Aorta (tissue), 5 donors: Measurements from ENCODE around the gene MAP3K5. TPM values are rescaled to one million over a fixed set of nuclear protein-coding genes. Genes with fewer than 3 reads are reported as not detected.

Experiments
- ATAC-seq: fragments of 200-7000 bp; cut with Tn5 transposase; one replicate; pipeline ENCODE4 v1.9.1; 2022; ENCODE audit warnings: moderate library complexity; ENCODE audit not compliant: low FRiP score
- DNase-seq, 2 donors: peaks; one replicate each; pipeline ENCODE4 v3.0.0-alpha.2; 2020
- H3K27ac ChIP-seq, 2 donors: one replicate each; pipeline ENCODE4 v1.5.1; 2013; ENCODE audit warnings: low read length in 2 of 2, mild to moderate bottlenecking in 2 of 2, moderate library complexity in 2 of 2, control low read depth in 1 of 2, inconsistent platforms in 1 of 2, low read depth in 1 of 2
- H3K27me3 ChIP-seq, 2 donors: one replicate each; pipeline ENCODE4 v1.6.1; 2013; ENCODE audit warnings: control low read depth in 1 of 2, low read length in 1 of 2, mild to moderate bottlenecking in 1 of 2, moderate library complexity in 1 of 2; ENCODE audit not compliant: insufficient read depth in 2 of 2, control insufficient read depth in 1 of 2
- H3K36me3 ChIP-seq, 2 donors: one replicate each; pipeline ENCODE4 v1.6.1; 2013; ENCODE audit warnings: control low read depth in 1 of 2, low read length in 1 of 2, mild to moderate bottlenecking in 1 of 2; ENCODE audit not compliant: insufficient read depth in 2 of 2, control insufficient read depth in 1 of 2
- H3K4me1 ChIP-seq, 2 donors: one replicate each; pipeline ENCODE4 v1.6.1; 2013; ENCODE audit warnings: low read length in 2 of 2, control low read depth in 1 of 2, mild to moderate bottlenecking in 1 of 2, moderate library complexity in 1 of 2; ENCODE audit not compliant: insufficient read depth in 2 of 2, control insufficient read depth in 1 of 2
- H3K4me3 ChIP-seq, 2 donors: one replicate each; pipeline ENCODE4 v1.5.1; 2013; ENCODE audit warnings: low read length in 2 of 2, control low read depth in 1 of 2, mild to moderate bottlenecking in 1 of 2
- H3K9me3 ChIP-seq: one replicate; pipeline ENCODE4 v1.6.1; 2013; ENCODE audit warnings: mild to moderate bottlenecking, low read length; ENCODE audit not compliant: control insufficient read depth
- WGBS, 2 donors: extraction: QIAGEN DNeasy Blood & Tissue Kit; methylation state at CpG; one replicate each; pipeline ENCODE4 v1.1.7; 2013; 5-methylcytosine and 5-hydroxymethylcytosine counted together
- intact Hi-C, 2 donors: fragments of 100-400 bp; cut with DNase I; formaldehyde crosslinking; loops; one replicate each; pipeline versions ENCODE4 v1.14.2 to v1.15.0; 2022
- polyA plus RNA-seq, 2 donors: library from polyadenylated mRNA; stranded (reverse); fragments of 200-250 nt; gene quantifications; one replicate each; pipeline ENCODE4 v1.2.3, GENCODE V29; 2013
- total RNA-seq, 2 donors: library from RNA; stranded (reverse); fragmentation: NEBNext Ultra II Directional; extraction: Animal tissue kit (Norgen Biotek cat#: 25700); gene quantifications; one replicate each; pipeline ENCODE4 v1.2.1, GENCODE V29; 2021
- donor health status: healthy with polysubstance abuse.
- donor health status: Bipolar disorder and iron deficiency.
- donor health status: DM: no; HTN: no; CAD: no.
- donor health status: DM: no; HTN: no; CAD: no.
- donor health status: DM: yes; HTN: yes; CAD: no.

The MAP3K5 gene
- total and polyA plus RNA-seq, 4 donors, result 16.2 to 48.4 (median 35.7) TPM

- intact Hi-C loops, result loop anchor here in 1 of 2 donors (5.0 kb wide), 1 partner anchor 32 kb away; no protein-coding TSS in a partner anchor
- H3K4me1 ChIP-seq, result peaks cover 2 to 18% of the 10 kb centered on the region in 2 donors
- no peaks in the 10 kb centered on the region for H3K9me3 ChIP-seq
- no peak for DNase-seq
- no peak overlapping the region for H3K4me3 ChIP-seq
- no peaks in the 10 kb centered on the region for H3K36me3 ChIP-seq
- WGBS, 2 donors, result 59 to 66% methylated on average over 1 of the region's 1 CpG
- H3K27ac ChIP-seq, result no peak overlapping the region
- ATAC-seq, result no peak
- no peaks in the 10 kb centered on the region for H3K27me3 ChIP-seq
Measured at GRCh38 chr6:136779682-136780081, 12.6 kb downstream of the MAP3K5 start.

GRCh38 chr6:136777651-136778050, 14.6 kb downstream of the MAP3K5 start:
- H3K27ac ChIP-seq, result no peak overlapping the region
- no peaks in the 10 kb centered on the region for H3K9me3 ChIP-seq
- intact Hi-C loops, result no loop called here
- DNase-seq, result no peak
- ATAC-seq, result no peak
- H3K27me3 ChIP-seq, result no peaks in the 10 kb centered on the region
- no peaks in the 10 kb centered on the region for H3K36me3 ChIP-seq
- 31 to 43% methylated on average over 3 of the region's 3 CpGs for WGBS, 2 donors
- no peak overlapping the region for H3K4me3 ChIP-seq
- peaks cover 6 to 19% of the 10 kb centered on the region in 2 donors for H3K4me1 ChIP-seq

- WGBS, 2 donors, result 81 to 91% methylated on average over 2 of the region's 2 CpGs
- DNase-seq (no peak), ATAC-seq (no peak)
- Histone ChIP-seq H3K4me1 (peaks cover 6 to 14% of the 10 kb centered on the region in 2 donors), H3K9me3 (no peaks in the 10 kb centered on the region), H3K4me3 (no peak overlapping the region), H3K27ac (no peak overlapping the region), H3K36me3 (no peaks in the 10 kb centered on the region), H3K27me3 (no peaks in the 10 kb centered on the region)
- intact Hi-C loops, result no loop called here
Measured at GRCh38 chr6:136775548-136775947, 16.7 kb downstream of the MAP3K5 start.

GRCh38 chr6:136775081-136775480, 17.2 kb downstream of the MAP3K5 start:
- no peaks in the 10 kb centered on the region for H3K36me3 ChIP-seq
- H3K9me3 ChIP-seq, result no peaks in the 10 kb centered on the region
- 58 to 65% methylated on average over 3 of the region's 3 CpGs for WGBS, 2 donors
- H3K4me1 ChIP-seq, result peaks cover 6 to 14% of the 10 kb centered on the region in 2 donors
- DNase-seq, result no peak
- intact Hi-C loops, result no loop called here
- H3K4me3 ChIP-seq, result no peak overlapping the region
- no peak for ATAC-seq
- no peaks in the 10 kb centered on the region for H3K27me3 ChIP-seq
- H3K27ac ChIP-seq, result no peak overlapping the region

GRCh38 chr6:136774228-136775041, 17.8 kb downstream of the MAP3K5 start:
- H3K27ac ChIP-seq, result peak overlapping the region in 1 of 2 donors; percentile 28
- no peak overlapping the region for H3K4me3 ChIP-seq
- intact Hi-C loops, result no loop called here
- H3K4me1 ChIP-seq, result peaks cover 6 to 14% of the 10 kb centered on the region in 2 donors
- H3K36me3 ChIP-seq, result no peaks in the 10 kb centered on the region
- H3K9me3 ChIP-seq, result no peaks in the 10 kb centered on the region
- 61 to 62% methylated on average over 6 of the region's 6 CpGs for whole genome bisulfite sequencing, 2 donors
- DNase-seq (no peak), ATAC-seq (peak; percentile 34)
- no peaks in the 10 kb centered on the region for H3K27me3 ChIP-seq

GRCh38 chr6:136773473-136773796, 18.8 kb downstream of the MAP3K5 start:
- Histone ChIP-seq H3K9me3 (no peaks in the 10 kb centered on the region), H3K27me3 (no peaks in the 10 kb centered on the region), H3K27ac (peak overlapping the region in 1 of 2 donors; percentile 13), H3K4me3 (no peak overlapping the region), H3K4me1 (peaks cover 6 to 17% of the 10 kb centered on the region in 2 donors), H3K36me3 (no peaks in the 10 kb centered on the region)
- DNase-seq (no peak), ATAC-seq (no peak)
- intact Hi-C loops, result no loop called here
- 92 to 95% methylated on average over 4 of the region's 4 CpGs for WGBS, 2 donors

- intact Hi-C loops, result no loop called here
- no peak overlapping the region for H3K4me3 ChIP-seq
- no peaks in the 10 kb centered on the region for H3K36me3 ChIP-seq
- DNase-seq (no peak), ATAC-seq (peak; percentile 39)
- peak overlapping the region in 1 of 2 donors; percentile 26 for H3K27ac ChIP-seq
- WGBS, 2 donors, result 27 to 28% methylated on average over 6 of the region's 6 CpGs
- H3K9me3 ChIP-seq, result no peaks in the 10 kb centered on the region
- H3K4me1 ChIP-seq, result peaks cover 6 to 17% of the 10 kb centered on the region in 2 donors
- no peaks in the 10 kb centered on the region for H3K27me3 ChIP-seq
Measured at GRCh38 chr6:136772685-136773472, 19.4 kb downstream of the MAP3K5 start.

GRCh38 chr6:136771306-136771705, 21.0 kb downstream of the MAP3K5 start:
- Histone ChIP-seq H3K4me3 (no peak overlapping the region), H3K27ac (no peak overlapping the region), H3K4me1 (peaks cover 6 to 17% of the 10 kb centered on the region in 2 donors), H3K27me3 (no peaks in the 10 kb centered on the region), H3K36me3 (no peaks in the 10 kb centered on the region), H3K9me3 (no peaks in the 10 kb centered on the region)
- WGBS, 2 donors, result 54 to 63% methylated on average over 2 of the region's 2 CpGs
- intact Hi-C loops, result no loop called here
- no peak for DNase-seq
- no peak for ATAC-seq
